DLD1 (cell line): Measurements from ENCODE around the gene BAZ2B.

ENCODE experiments used
- in situ Hi-C: cut with HindIII; loops from 2 replicates; pipeline ENCODE4 v1.10.0; 2017; ENCODE audit warnings: low sequenced_read_pairs

BAZ2B gene

DNA sequence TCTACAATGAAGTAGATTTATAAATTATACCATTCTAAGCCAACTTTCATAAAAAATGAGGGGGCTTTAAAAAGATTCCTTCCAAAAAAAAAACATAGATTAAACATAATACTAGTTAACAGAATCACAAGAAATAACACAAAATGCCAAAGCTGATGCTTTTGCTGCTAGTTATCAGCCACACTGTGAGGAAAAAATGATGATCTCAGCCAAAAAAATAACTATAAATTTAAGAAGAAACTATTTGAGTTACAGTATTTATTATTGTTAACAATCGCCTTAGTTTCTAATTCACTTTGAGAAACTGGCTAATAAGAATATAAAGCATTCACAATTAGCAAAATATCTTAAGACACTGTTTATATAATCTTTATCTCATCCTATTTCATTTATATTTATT lies 27.1 kb downstream of the BAZ2B start:
- in situ Hi-C loops, result no loop called here

- in situ Hi-C loops, result no loop called here
Measured at GRCh38 chr2:159586034-159586433, 30.3 kb downstream of the BAZ2B start.

- in situ Hi-C loops, result no loop called here
Measured at GRCh38 chr2:159585622-159586021, 30.7 kb downstream of the BAZ2B start.

DNA sequence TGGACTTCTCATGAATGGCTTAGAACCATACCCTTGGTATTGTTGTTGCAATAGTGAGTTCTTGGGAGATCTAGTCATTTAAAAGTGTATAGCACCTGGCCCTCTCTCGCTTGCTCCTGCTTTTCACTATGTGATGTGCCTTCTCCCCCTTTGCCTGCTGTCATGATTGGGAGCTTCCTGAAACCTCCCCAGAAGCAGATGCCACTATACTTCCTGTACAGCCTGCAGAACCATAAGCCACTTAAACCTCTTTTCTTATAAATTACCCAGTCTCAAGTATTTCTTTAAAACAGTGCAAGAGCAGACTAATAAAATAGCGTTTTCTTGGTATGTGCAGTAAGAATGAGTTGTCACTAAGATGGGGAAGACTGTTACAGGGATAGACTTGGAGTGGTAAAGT lies 31.6 kb downstream of the BAZ2B start:
- in situ Hi-C loops, result no loop called here

- in situ Hi-C loops, result no loop called here
Measured at GRCh38 chr2:159573846-159574606, 42.3 kb downstream of the BAZ2B start.

DNA sequence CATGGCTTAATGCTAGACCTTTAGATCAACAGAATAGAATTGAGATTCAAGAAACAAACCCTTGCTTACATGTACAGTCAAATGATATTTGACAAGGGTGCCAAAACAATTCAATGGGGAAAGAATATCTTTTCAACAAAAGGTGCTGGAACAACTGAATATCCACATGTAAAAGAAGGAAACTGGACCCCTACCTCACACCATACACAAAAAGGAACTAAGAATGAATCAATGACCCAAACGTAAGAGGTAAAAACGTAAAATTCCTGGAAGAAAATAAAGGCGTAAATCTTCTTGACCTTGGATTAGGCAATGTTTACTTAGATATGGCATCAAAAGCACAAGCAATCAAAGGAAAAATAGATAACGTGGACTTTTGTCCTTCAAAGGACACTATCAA lies 43.1 kb downstream of the BAZ2B start:
- in situ Hi-C loops, result no loop called here

DNA sequence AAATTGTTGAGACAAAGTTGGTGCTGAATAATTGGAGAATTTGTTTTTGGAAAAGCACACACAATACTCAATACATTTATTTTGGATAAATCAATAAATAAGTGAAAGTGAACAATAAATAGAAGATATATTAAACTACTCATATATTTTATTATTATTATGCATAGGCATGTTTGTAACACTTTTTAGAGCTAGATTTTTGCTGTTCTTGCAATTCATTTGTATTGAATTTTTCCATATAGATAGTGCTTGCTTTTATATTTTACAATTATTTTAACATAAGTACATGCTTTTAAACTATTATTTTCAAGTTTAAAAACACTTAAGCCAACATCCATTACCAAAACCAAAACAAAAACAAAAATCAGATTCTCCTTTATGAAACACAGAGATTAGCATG lies 43.9 kb downstream of the BAZ2B start:
- in situ Hi-C loops, result no loop called here

- in situ Hi-C loops, result no loop called here
Measured at GRCh38 chr2:159571540-159572260, 44.6 kb downstream of the BAZ2B start.

DNA sequence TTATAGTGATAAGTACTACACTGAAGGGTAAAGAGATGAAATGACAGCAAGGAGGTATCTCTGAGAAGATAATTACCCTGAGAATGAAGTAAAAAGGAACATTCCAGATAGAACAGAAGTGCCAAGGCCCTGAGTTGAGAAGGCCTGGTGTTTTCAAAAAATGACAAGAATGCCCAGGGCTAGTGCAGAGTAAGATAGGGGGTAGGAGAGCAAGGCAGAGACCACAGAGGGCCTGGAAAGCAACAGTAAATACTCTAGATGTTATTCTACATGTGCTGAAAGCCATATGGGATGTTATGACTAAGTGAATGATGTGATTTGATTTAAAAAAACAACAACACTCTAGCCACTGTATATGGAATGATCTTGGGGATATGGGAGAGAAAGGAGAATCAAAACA lies 52.3 kb downstream of the BAZ2B start:
- in situ Hi-C loops, result no loop called here

DNA sequence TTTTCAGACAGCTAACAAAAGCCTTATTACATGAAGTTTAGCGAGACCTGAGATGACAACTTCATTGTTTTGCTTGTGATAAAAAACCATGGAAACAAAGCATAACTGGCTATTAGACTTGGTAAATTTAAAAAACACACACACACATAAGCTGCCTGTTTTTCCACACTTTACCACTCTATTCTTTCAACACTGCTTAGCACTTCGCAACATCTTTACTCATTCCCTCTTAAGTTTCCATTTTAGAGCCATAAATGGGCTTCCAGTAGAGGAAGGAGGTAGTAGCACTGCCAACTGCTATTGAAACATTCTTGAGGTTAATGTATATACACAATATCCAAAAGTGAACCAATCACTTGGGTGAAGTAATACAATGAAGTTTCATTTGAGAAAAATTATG lies 54.1 kb downstream of the BAZ2B start:
- in situ Hi-C loops, result no loop called here

DNA sequence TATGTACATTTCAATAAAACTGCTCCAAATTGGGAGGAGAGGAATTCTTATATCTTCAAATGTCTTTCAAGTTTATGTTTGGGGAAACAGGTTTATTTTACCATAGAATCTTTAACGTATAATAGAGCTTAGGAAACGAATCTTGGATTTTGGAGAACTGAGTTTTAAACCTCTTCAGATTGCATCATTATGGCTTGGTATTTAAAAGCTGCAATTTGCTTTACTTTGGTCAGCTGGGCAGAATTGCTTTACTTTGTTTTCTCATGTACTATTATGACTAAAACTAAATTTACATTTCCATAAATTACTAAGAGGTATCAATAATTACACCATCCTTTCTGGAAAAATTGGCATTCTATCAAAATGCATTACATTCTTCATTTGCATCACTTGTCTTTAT lies 54.6 kb downstream of the BAZ2B start:
- in situ Hi-C loops, result no loop called here

- in situ Hi-C loops, result no loop called here
Measured at GRCh38 chr2:159561242-159561641, 55.1 kb downstream of the BAZ2B start.

DNA sequence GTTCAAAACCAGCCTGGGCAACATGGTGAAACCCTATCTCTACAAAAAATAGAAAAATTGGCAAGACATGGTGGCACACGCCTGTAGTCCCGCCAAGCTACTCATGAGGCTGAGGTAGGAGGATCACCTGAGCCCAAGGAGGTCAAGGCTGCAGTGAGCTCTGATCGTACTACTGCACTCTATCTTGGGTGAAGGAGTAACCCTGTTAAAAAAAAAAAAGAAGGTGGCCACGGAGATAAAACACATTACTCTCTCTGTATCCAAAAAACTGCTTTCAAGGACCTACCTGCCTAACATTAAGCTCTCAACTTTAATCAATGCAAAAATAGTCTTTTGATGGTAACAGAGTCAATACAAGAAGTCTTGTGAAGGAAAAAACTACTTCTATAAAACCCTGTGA lies 57.3 kb downstream of the BAZ2B start:
- in situ Hi-C loops, result no loop called here

GRCh38 chr2:159558479-159558878 lies 57.9 kb downstream of the BAZ2B start:
- in situ Hi-C loops, result no loop called here

DNA sequence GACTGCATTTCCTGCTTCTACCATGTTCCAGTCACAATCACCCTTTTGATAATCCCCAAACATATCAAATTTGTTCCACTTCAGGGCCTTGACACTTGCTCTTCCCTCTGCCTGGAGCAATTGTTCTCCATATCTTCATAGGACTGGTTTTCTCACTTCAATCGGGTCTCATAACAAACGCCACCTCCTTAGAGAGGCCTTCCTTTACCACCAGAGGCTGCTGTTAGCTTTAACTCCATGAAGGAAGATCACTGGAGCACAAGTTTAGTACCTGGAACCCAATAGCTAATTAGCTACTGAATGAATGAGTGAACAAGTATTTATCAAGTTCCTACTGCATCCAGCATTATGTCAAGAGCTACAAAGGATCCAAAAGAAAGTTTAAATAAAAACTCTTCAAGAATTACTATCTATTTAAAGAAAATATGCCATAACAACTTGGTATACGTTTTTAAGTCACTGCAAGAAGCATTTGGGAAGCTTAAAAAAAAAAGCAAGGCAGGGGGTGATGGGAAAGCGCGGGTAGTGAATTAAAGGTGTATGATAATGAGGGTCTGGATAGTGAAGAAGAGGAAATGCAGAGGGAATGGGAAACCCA lies 58.8 kb downstream of the BAZ2B start:
- in situ Hi-C loops, result no loop called here

DNA sequence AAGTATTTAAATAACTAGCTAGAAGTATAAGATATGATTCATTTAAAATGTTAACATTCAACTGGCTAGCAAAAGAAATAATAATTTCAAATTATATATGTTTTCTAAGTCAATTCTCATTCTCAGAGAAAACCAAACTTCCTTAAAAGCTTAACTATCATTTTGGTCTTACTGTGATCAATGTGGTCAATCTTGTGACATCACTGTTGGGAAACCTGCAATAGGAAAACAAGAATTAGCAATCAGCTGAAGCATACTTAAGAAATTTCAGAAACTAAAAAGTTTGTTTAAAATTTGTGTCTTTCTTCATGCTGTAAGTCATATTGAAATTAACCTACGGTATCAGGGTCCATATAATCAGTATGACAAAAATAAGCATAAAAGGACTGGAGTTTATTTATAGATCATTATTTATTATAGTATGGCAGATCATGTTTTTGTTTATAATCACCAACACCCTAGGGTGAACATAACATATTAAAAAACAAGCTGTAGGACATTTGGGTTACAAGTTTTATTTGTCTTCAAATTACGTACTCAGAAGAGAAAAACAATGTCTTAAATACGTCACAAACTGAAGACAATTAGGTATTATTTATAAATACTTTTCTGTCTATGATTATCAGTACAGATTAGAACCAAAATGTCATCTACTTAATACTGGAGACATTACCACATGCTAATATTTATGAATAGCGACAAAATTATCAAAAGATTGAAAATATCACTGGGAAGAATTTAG lies 60.5 kb downstream of the BAZ2B start:
- in situ Hi-C loops, result no loop called here

DNA sequence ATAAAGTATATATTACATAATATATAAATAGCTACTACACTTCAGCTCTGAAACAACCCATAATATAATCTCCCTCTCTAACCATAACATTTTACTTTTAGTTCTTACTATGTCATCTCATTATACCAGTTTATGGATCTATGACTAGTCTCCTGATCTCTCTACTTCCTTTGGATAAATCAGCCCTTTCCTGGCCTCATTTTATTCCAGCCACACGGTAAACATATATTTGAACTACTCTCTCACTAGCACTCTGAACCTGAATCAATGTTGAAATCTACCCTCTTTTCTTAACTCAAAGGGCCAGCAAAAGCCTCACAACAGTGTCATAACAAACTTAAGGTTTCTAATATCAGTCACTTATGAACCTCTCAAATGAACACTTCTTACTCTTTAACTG lies 62.6 kb downstream of the BAZ2B start:
- in situ Hi-C loops, result no loop called here

DNA sequence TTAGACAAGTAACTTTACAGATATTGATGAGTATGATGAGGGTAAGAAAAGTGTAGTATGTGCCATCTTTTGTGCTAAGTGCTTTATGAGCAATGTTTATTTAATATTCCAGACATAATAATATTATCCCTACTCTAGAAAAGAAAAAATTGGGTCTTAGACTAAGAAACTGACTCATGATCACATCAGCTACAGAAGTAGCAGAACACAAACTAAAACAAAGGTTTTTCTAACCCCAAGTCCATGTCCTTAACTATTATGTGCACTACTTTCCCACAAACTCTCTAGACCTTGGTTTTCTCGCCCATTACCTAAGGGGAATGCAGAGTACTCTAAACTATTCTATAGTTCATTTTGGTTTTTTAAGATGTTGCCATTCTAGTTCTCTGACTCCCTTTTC lies 64.5 kb downstream of the BAZ2B start:
- in situ Hi-C loops, result no loop called here

- in situ Hi-C loops, result no loop called here
Measured at GRCh38 chr2:159550231-159550630, 66.1 kb downstream of the BAZ2B start.

- in situ Hi-C loops, result no loop called here
Measured at GRCh38 chr2:159549234-159549633, 67.1 kb downstream of the BAZ2B start.

- in situ Hi-C loops, result no loop called here
Measured at GRCh38 chr2:159546716-159547430, 69.5 kb downstream of the BAZ2B start.
